ENCODE results near the gene RELCH.

RELCH gene

GRCh38 chr18:62335494-62335893, 148.4 kb downstream of the RELCH start:
- in situ Hi-C loops (cut with HindIII; ENCODE audit: low pct_ligation_motif_present, low sequenced_read_pairs), result no loop called here
- Histone ChIP-seq H3K27ac (no peak overlapping the region), H3K4me3 (ENCODE audit: low read depth, low read length) (no peak overlapping the region), H3K27me3 (replicated peaks) (no peaks in the 10 kb centered on the region), H3K36me3 (replicated peaks) (no peaks in the 10 kb centered on the region)
- no peak for TF ChIP-seq CTCF (IDR thresholded peaks at IDR 0.05; ENCODE audit: low read depth, low read length, missing control alignments)
- no peak for DNase-seq

- in situ Hi-C loops (cut with HindIII; ENCODE audit: low pct_ligation_motif_present, low sequenced_read_pairs), result no loop called here
- DNase-seq, result no peak
- no peak for TF ChIP-seq CTCF (IDR thresholded peaks at IDR 0.05; ENCODE audit: low read depth, low read length, missing control alignments)
- Histone ChIP-seq H3K4me3 (ENCODE audit: low read depth, low read length) (no peak overlapping the region), H3K27ac (no peak overlapping the region), H3K36me3 (replicated peaks) (no peaks in the 10 kb centered on the region), H3K27me3 (replicated peaks) (no peaks in the 10 kb centered on the region)
Observed at GRCh38 chr18:62336618-62337017, 149.6 kb downstream of the RELCH start.

GRCh38 chr18:62337336-62337735, 150.3 kb downstream of the RELCH start:
- no peaks in the 10 kb centered on the region for H3K36me3 ChIP-seq (replicated peaks)
- DNase-seq, result no peak
- H3K4me3 ChIP-seq (ENCODE audit: low read depth, low read length), result no peak overlapping the region
- no peaks in the 10 kb centered on the region for H3K27me3 ChIP-seq (replicated peaks)
- no peak for TF ChIP-seq CTCF (IDR thresholded peaks at IDR 0.05; ENCODE audit: low read depth, low read length, missing control alignments)
- H3K27ac ChIP-seq, result no peak overlapping the region
- in situ Hi-C loops (cut with HindIII; ENCODE audit: low pct_ligation_motif_present, low sequenced_read_pairs), result no loop called here

GRCh38 chr18:62338446-62339105, 151.5 kb downstream of the RELCH start:
- in situ Hi-C loops (cut with HindIII; ENCODE audit: low pct_ligation_motif_present, low sequenced_read_pairs), result no loop called here
- TF ChIP-seq CTCF (IDR thresholded peaks at IDR 0.05; ENCODE audit: low read depth, low read length, missing control alignments), result no peak

GRCh38 chr18:62339106-62339988, 152.3 kb downstream of the RELCH start:
- in situ Hi-C loops (cut with HindIII; ENCODE audit: low pct_ligation_motif_present, low sequenced_read_pairs), result no loop called here
- Histone ChIP-seq H3K27ac (no peak overlapping the region), H3K27me3 (replicated peaks) (no peaks in the 10 kb centered on the region), H3K36me3 (replicated peaks) (no peaks in the 10 kb centered on the region), H3K4me3 (ENCODE audit: low read depth, low read length) (no peak overlapping the region)
- peak; percentile 76 for DNase-seq
- no peak for TF ChIP-seq CTCF (IDR thresholded peaks at IDR 0.05; ENCODE audit: low read depth, low read length, missing control alignments)

More at GRCh38 chr18:62338446-62339105, 151.5 kb downstream of the RELCH start:
- Histone ChIP-seq H3K27ac (no peak overlapping the region), H3K27me3 (replicated peaks) (no peaks in the 10 kb centered on the region), H3K36me3 (replicated peaks) (no peaks in the 10 kb centered on the region), H3K4me3 (ENCODE audit: low read depth, low read length) (no peak overlapping the region)
- DNase-seq, result no peak

Data from brain microvascular endothelial cell (primary cell).